ENCODE results near the gene PHC2.

- no peak for TF ChIP-seq EP300 (IDR thresholded peaks at IDR 0.05)
- TF ChIP-seq CTCF (IDR thresholded peaks at IDR 0.05), result no peak
- no peak for TF ChIP-seq POLR2AphosphoS5 (IDR thresholded peaks at IDR 0.05)
Observed at GRCh38 chr1:33289858-33290154, 141.1 kb downstream of the PHC2 start.
